Panc1 (cell line): ENCODE data around the gene IL20RA. TPM values are rescaled to one million over a fixed set of nuclear protein-coding genes. Genes with fewer than 3 reads are reported as not detected.

Source experiments
- ATAC-seq: fragments of 200-7000 bp; cut with Tn5 transposase; 2 replicates; pipeline ENCODE4 v1.9.1; 2020; ENCODE audit warnings: mild to moderate bottlenecking, moderate library complexity
- Bru-seq: library from RNA; stranded (reverse); fragments of 400-500 nt; gene quantifications from one replicate; lab custom pipeline; 2021; lab: Mats Ljungman, UMichigan
- BruChase-seq, 2 experiments: library from RNA; stranded (reverse); fragments of 400-500 nt; gene quantifications; one replicate each; lab custom pipeline; 2021; lab: Mats Ljungman, UMichigan
- BruUV-seq: library from RNA; stranded (reverse); fragments of 400-500 nt; replicated peaks from 2 replicates; lab custom pipeline; 2021; lab: Mats Ljungman, UMichigan
- CTCF ChIA-PET: fragments of 300-600 bp; sonication (Branson Sonifier 250); formaldehyde crosslinking; loops from one replicate; lab custom pipeline; 2022; ENCODE audit warnings: antibody characterized with exemption; lab: Charles Lee
- POLR2A ChIA-PET: fragments of 300-600 bp; sonication (Branson Sonifier 250); formaldehyde crosslinking; loops from one replicate; lab custom pipeline; 2022; ENCODE audit warnings: antibody characterized with exemption; lab: Charles Lee
- DNase-seq: peaks from one replicate; pipeline ENCODE4 v3.0.0-alpha.2; 2010; ENCODE audit warnings: low read depth, low spot score
- H3K27ac ChIP-seq: 2 replicates; pipeline ENCODE4 v1.5.1; 2011; ENCODE audit warnings: mild to moderate bottlenecking, low read length, inconsistent platforms
- H3K27me3 ChIP-seq: fragments of 200-500 bp; sonication (Bioruptor generic); 2 replicates; pipeline ENCODE4 v1.6.0; 2014; ENCODE audit warnings: low read length, inconsistent platforms; ENCODE audit not compliant: control insufficient read depth, insufficient read depth
- H3K36me3 ChIP-seq: fragments of 200-500 bp; sonication (Bioruptor generic); 2 replicates; pipeline ENCODE4 v1.5.1; 2014; ENCODE audit warnings: inconsistent platforms, mild to moderate bottlenecking, low read length, moderate library complexity; ENCODE audit not compliant: control insufficient read depth, insufficient read depth
- H3K4me1 ChIP-seq: 2 replicates; pipeline ENCODE4 v1.5.1; 2011; ENCODE audit warnings: inconsistent platforms, mild to moderate bottlenecking, low read length, moderate library complexity; ENCODE audit not compliant: control insufficient read depth, insufficient read depth
- H3K4me3 ChIP-seq, 2 experiments: 2 replicates each; pipeline ENCODE4 v1.5.1; 2011 to 2012; ENCODE audit warnings: low read depth in 2 of 2, low read length in 2 of 2, mild to moderate bottlenecking in 2 of 2, inconsistent platforms in 1 of 2, moderate library complexity in 1 of 2
- H3K9me3 ChIP-seq: fragments of 200-500 bp; sonication (Bioruptor generic); 2 replicates; pipeline ENCODE4 v1.5.1; 2014; ENCODE audit warnings: low read depth, mild to moderate bottlenecking, inconsistent platforms, low read length, moderate library complexity; ENCODE audit not compliant: control insufficient read depth, insufficient read depth
- CTCF ChIP-seq: fragments of 450-650 bp; IDR thresholded peaks from 2 replicates; pipeline ENCODE4 v1.5.1; 2017; ENCODE audit warnings: mild to moderate bottlenecking
- POLR2AphosphoS5 ChIP-seq: IDR thresholded peaks from 2 replicates; pipeline ENCODE4 v1.6.1; 2012; ENCODE audit warnings: mild to moderate bottlenecking, low read depth, low read length, moderate library complexity
- REST ChIP-seq, 2 experiments: IDR thresholded peaks; 2 replicates each; pipeline ENCODE4 v1.6.1; 2011 to 2012; ENCODE audit warnings: low read depth in 2 of 2, control low read depth in 1 of 2, low read length in 1 of 2, mild to moderate bottlenecking in 1 of 2, moderate library complexity in 1 of 2; ENCODE audit not compliant: insufficient read depth in 1 of 2
- SIN3A ChIP-seq: IDR thresholded peaks from 2 replicates; pipeline ENCODE4 v1.6.1; 2012; ENCODE audit warnings: low read depth, mild to moderate bottlenecking, low read length, moderate library complexity, borderline replicate concordance; ENCODE audit not compliant: insufficient read depth
- TCF7L2 ChIP-seq: IDR thresholded peaks from 2 replicates; pipeline ENCODE4 v1.6.1; 2011; ENCODE audit warnings: mild to moderate bottlenecking, low read depth, low read length, inconsistent platforms
- in situ Hi-C: cut with HindIII; loops from 2 replicates; pipeline ENCODE4 v1.10.0; 2016; ENCODE audit warnings: low sequenced_read_pairs, low pct_unique_long_range_greater_than_20kb
- intact Hi-C: fragments of 100-400 bp; cut with micrococcal nuclease; formaldehyde crosslinking; loops from one replicate; pipeline ENCODE4 v1.10.0; 2022; ENCODE audit not compliant: unreplicated experiment
- long read RNA-seq: library from polyadenylated mRNA; unstranded; transcript quantifications from one replicate; pipeline ENCODE4 v2.0.0, GENCODE V29; 2021; ENCODE audit not compliant: unreplicated experiment
- polyA plus RNA-seq: library from polyadenylated mRNA; unstranded; fragments of >200 nt; gene quantifications from one replicate; pipeline ENCODE4 v1.2.1, GENCODE V29; 2012; ENCODE audit warnings: missing spikeins; ENCODE audit not compliant: insufficient read length
- total RNA-seq: library from RNA; stranded (reverse); gene quantifications from one replicate; pipeline ENCODE4 v1.2.1, GENCODE V29; 2021; ENCODE audit not compliant: unreplicated experiment

IL20RA gene
- total RNA-seq (not detected), Bru-seq, nascent RNA (not detected), BruChase-seq, experiment 1, labeled RNA remaining after a 2-hour chase (percentile 4 among the genes with signal in this experiment), BruChase-seq, experiment 2, labeled RNA remaining after a 6-hour chase (percentile 6 among the genes with signal in this experiment)
- polyA plus RNA-seq, result not detected
- long read RNA-seq, result 0 reads

GRCh38 chr6:137044366-137045221 lies at the start of gene IL20RA:
Gene IL20RA (minus strand): TSS chr6:137044965. CDS start chr6:137044728, 237 bp downstream.
- ChIA-PET CTCF (no interaction called here), POLR2A (interaction anchor here (0.7 kb wide), 2 partner anchors 24 to 240 kb away, joined by 3 to 11 read pairs; no protein-coding TSS in a partner anchor)
- H3K9me3 ChIP-seq, result no peaks in the 10 kb centered on the region
- peak; percentile 77 for ATAC-seq
- peak within 1 kb of the TSS; percentile 53 to 58 for H3K4me3 ChIP-seq
- H3K27ac ChIP-seq, result no peak within 1 kb of the TSS
- no peaks in the 10 kb centered on the region for H3K36me3 ChIP-seq
- intact Hi-C loops (no loop called here), in situ Hi-C loops (no loop called here)
- H3K27me3 ChIP-seq, result peaks cover 45% of the 10 kb centered on the region
- no peak for DNase-seq
- H3K4me1 ChIP-seq, result no peaks in the 10 kb centered on the region
- no peak for TF ChIP-seq POLR2AphosphoS5
- no peak for TF ChIP-seq SIN3A
- TF ChIP-seq CTCF, result no peak
- no peak for TF ChIP-seq REST (IDR thresholded peaks at IDR 0.05; ENCODE audit: insufficient read depth in 1 of 2, low read depth in 2 of 2, low read length in 1 of 2)
- TF ChIP-seq TCF7L2, result no peak
- no TSS peak for BruUV-seq

- DNase-seq (no peak), ATAC-seq (no peak)
- Histone ChIP-seq H3K27me3 (no peaks in the 10 kb centered on the region; the same call in 1 of the 2 replicates), H3K4me1 (no peaks in the 10 kb centered on the region), H3K27ac (no peak overlapping the region), H3K4me3 (no peak overlapping the region), H3K36me3 (no peaks in the 10 kb centered on the region), H3K9me3 (no peaks in the 10 kb centered on the region)
- in situ Hi-C loops, result no loop called here
- intact Hi-C loops, result loop anchor here (2.0 to 5.0 kb wide), 3 partner anchors 73 to 549 kb away; no protein-coding TSS in a partner anchor
- ChIA-PET POLR2A (no interaction called here), CTCF (interaction anchor here (0.6 to 1.0 kb wide), 6 partner anchors 17 to 548 kb away, joined by 3 to 10 read pairs (median 4); no protein-coding TSS in a partner anchor)
- TF ChIP-seq POLR2AphosphoS5, result no peak
- no peak for TF ChIP-seq CTCF
- TF ChIP-seq TCF7L2, result no peak
- no peak for TF ChIP-seq REST (IDR thresholded peaks at IDR 0.05; ENCODE audit: insufficient read depth in 1 of 2, low read depth in 2 of 2, low read length in 1 of 2)
- TF ChIP-seq SIN3A, result no peak
- no TSS peak for BruUV-seq
Observed at GRCh38 chr6:137093183-137094069, 48.7 kb upstream of the IL20RA start.
